ENCODE data around the gene ZNF618. TPM values are rescaled to one million over a fixed set of nuclear protein-coding genes. Genes with fewer than 3 reads are reported as not detected.
A peak's percentile ranks its signal among the peaks of the same experiment; 100 is the strongest.

Gene ZNF618
- polyA plus RNA-seq, 1 experiment = 8.7 TPM

DNA sequence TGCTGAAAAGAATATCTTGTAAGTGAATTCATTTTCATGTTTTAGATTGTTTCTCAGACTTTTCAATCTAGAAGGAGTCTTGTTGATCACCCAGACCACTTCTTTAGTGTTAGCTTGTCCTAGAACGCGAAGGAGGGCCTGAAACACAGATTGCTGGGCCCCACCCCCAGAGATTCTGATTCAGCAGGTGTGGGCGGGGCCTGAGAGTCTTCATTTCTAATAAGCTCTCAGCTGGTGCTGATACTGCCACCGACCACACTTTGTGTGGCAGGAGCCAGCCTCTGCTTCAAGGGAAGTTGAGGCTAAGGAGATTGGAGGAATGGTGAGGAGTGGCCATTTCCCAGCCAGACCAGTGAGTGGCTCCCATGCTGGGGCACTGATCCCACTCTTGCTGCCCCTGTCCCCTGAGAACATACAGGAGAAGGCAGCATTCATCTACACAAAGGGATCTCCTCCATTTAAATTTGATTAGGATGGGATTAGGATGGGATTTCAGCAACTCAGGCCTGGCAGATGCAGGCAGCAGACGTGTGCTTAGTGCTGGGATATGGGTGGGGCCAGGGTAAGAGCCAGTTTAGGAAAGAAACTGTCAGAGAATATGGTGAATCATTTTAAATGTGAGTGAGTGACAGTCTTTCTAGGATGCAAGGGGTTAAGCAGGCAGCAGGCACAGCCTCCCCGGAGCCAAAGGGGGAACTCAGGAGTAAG, 35.9 kb downstream of the ZNF618 start:
- no peak for TF ChIP-seq CTCF (IDR thresholded peaks at IDR 0.05; ENCODE audit: low read depth, low read length)
- POLR2A ChIA-PET = no interaction called here
- no peaks in the 10 kb centered on the region for H3K27me3 ChIP-seq (ENCODE audit: control insufficient read depth, insufficient read depth, low read length)
- H3K9me3 ChIP-seq (ENCODE audit: control insufficient read depth, insufficient read depth, low read length) = no peaks in the 10 kb centered on the region
- no peak overlapping the region for H3K4me3 ChIP-seq (ENCODE audit: low read depth, low read length)
- no peak for DNase-seq (ENCODE audit: low read depth, low spot score)
- CTCF ChIA-PET = interaction anchor here (1.8 kb wide), 1 partner anchor 35 kb away, joined by 6 read pairs; no protein-coding TSS in a partner anchor
- no peak overlapping the region for H3K27ac ChIP-seq (ENCODE audit: low read depth, low read length)

DNA sequence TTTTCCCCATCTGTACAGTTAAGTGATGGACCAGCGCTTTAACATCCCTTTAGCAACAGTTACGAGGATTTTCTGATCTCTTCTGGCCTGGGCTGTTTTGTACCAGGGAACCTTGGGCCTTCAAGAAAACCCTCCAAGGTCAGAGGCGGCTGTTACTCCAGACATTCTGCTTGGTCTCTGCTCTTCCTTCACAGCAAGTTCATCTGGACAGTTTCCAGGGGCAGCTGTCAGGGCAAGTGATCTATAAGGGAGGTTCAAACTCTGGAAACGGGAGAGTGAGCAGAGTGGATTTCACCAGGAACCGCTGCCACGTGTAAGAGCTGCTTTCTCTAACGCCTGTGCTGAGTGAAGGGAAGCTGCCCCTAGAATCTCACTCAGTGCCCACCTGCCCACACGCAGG, 36.7 kb downstream of the ZNF618 start:
- POLR2A ChIA-PET = no interaction called here
- Histone ChIP-seq H3K27me3 (ENCODE audit: control insufficient read depth, insufficient read depth, low read length) (no peaks in the 10 kb centered on the region), H3K4me3 (ENCODE audit: low read depth, low read length) (no peak overlapping the region), H3K27ac (ENCODE audit: low read depth, low read length) (no peak overlapping the region), H3K9me3 (ENCODE audit: control insufficient read depth, insufficient read depth, low read length) (no peaks in the 10 kb centered on the region)
- CTCF ChIA-PET = no interaction called here
- no peak for DNase-seq (ENCODE audit: low read depth, low spot score)
- TF ChIP-seq CTCF (IDR thresholded peaks at IDR 0.05; ENCODE audit: low read depth, low read length) = no peak

- no peak overlapping the region for H3K4me3 ChIP-seq (ENCODE audit: low read depth, low read length)
- POLR2A ChIA-PET = interaction anchor here (0.8 kb wide), 1 partner anchor 512 kb away, joined by 3 read pairs; the partner anchor contains the start of gene ALAD
- no peak overlapping the region for H3K27ac ChIP-seq (ENCODE audit: low read depth, low read length)
- no peaks in the 10 kb centered on the region for H3K9me3 ChIP-seq (ENCODE audit: control insufficient read depth, insufficient read depth, low read length)
- CTCF ChIA-PET = no interaction called here
- no peak for DNase-seq (ENCODE audit: low read depth, low spot score)
- H3K27me3 ChIP-seq (ENCODE audit: control insufficient read depth, insufficient read depth, low read length) = no peaks in the 10 kb centered on the region
- TF ChIP-seq CTCF (IDR thresholded peaks at IDR 0.05; ENCODE audit: low read depth, low read length) = 0 out of 2 replicates have a peak, but pooled peaks have one; percentile 3
Measured at GRCh38 chr9:113913426-113914195, 37.5 kb downstream of the ZNF618 start.

DNA sequence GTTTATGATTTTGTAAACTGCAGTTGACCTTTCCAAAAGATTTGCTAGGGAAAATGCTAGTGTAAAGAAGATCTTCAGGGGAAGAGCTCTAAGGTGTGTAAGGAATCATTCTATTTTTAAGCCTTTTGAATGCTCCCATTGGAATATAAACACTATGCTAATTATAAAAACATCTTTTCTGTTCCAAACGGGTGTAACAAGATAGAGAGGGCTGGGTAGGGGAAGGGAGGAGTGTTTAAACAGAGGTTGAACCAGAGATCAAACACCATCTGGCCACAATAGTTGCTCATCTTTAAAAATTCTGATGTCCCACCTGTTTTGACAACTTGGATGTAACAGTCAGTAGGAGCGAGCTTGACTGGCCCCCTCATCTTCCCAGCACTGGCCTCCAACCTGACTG, 38.4 kb downstream of the ZNF618 start:
- peaks cover 2% of the 10 kb centered on the region for H3K9me3 ChIP-seq (ENCODE audit: control insufficient read depth, insufficient read depth, low read length)
- ChIA-PET POLR2A (no interaction called here), CTCF (no interaction called here)
- no peak overlapping the region for H3K4me3 ChIP-seq (ENCODE audit: low read depth, low read length)
- no peaks in the 10 kb centered on the region for H3K27me3 ChIP-seq (ENCODE audit: control insufficient read depth, insufficient read depth, low read length)
- TF ChIP-seq CTCF (IDR thresholded peaks at IDR 0.05; ENCODE audit: low read depth, low read length) = no peak
- no peak for DNase-seq (ENCODE audit: low read depth, low spot score)
- H3K27ac ChIP-seq (ENCODE audit: low read depth, low read length) = no peak overlapping the region
